HTR-8/SVneo (cell line): ENCODE data around the gene KLF7.

Experiments
- DNase-seq: peaks from one replicate; pipeline ENCODE4 v3.0.0; 2011; ENCODE audit warnings: low spot score, mixed read lengths; ENCODE audit not compliant: insufficient read length
- FAIRE-seq: peaks from 2 replicates; lab custom pipeline; 2011; peaks lifted over from hg19 to GRCh38; lab: Jason Lieb, UNC

KLF7 gene

GRCh38 chr2:207167099-207167923 is 1.6 kb upstream of the KLF7 start:
- no peak for DNase-seq

GRCh38 chr2:207166349-207167098 is 776 bp upstream of the KLF7 start:
- no peak for FAIRE-seq

More at GRCh38 chr2:207167099-207167923, 1.6 kb upstream of the KLF7 start:
- no peak for FAIRE-seq

GRCh38 chr2:207166039-207166348 is 246 bp upstream of the KLF7 start:
- peak; percentile 92 for FAIRE-seq
- DNase-seq, result peak; percentile 98

More at GRCh38 chr2:207166349-207167098, 776 bp upstream of the KLF7 start:
- DNase-seq, result peak; percentile 62

GRCh38 chr2:207164006-207164831 is 1.5 kb downstream of the KLF7 start:
- DNase-seq (no peak), FAIRE-seq (no peak)

GRCh38 chr2:207163756-207164005 is 2.1 kb downstream of the KLF7 start:
- no peak for FAIRE-seq
- DNase-seq, result no peak

- DNase-seq (no peak), FAIRE-seq (no peak)
These were observed 2.5 kb downstream of the KLF7 start for GRCh38 chr2:207163053-207163755.

- DNase-seq (no peak), FAIRE-seq (no peak)
These were observed 3.4 kb downstream of the KLF7 start for GRCh38 chr2:207162316-207162715.

- DNase-seq, result no peak
- FAIRE-seq, result no peak
These were observed 4.3 kb downstream of the KLF7 start for GRCh38 chr2:207161247-207162123.

- DNase-seq (no peak), FAIRE-seq (no peak)
These were observed 5.6 kb downstream of the KLF7 start for GRCh38 chr2:207160115-207160514.

- no peak for FAIRE-seq
- DNase-seq, result no peak
These were observed 6.7 kb downstream of the KLF7 start for GRCh38 chr2:207159002-207159401.

GRCh38 chr2:207157731-207158130 is 8.0 kb downstream of the KLF7 start:
- no peak for FAIRE-seq

GRCh38 chr2:207157162-207157481 is 8.6 kb downstream of the KLF7 start:
- FAIRE-seq, result no peak

More at GRCh38 chr2:207157731-207158130, 8.0 kb downstream of the KLF7 start:
- DNase-seq, result no peak

GRCh38 chr2:207156451-207157161 is 9.1 kb downstream of the KLF7 start:
- no peak for DNase-seq
- no peak for FAIRE-seq

More at GRCh38 chr2:207157162-207157481, 8.6 kb downstream of the KLF7 start:
- no peak for DNase-seq

- no peak for DNase-seq
- FAIRE-seq, result no peak
These were observed 10.0 kb downstream of the KLF7 start for GRCh38 chr2:207155516-207156444.

GRCh38 chr2:207154556-207155510 is 10.9 kb downstream of the KLF7 start:
- DNase-seq (no peak), FAIRE-seq (no peak)

GRCh38 chr2:207153266-207153975 is 12.3 kb downstream of the KLF7 start:
- DNase-seq (no peak), FAIRE-seq (no peak)
